HCT116 (cell line): ENCODE measurements around the gene MFN2. TPM values are rescaled to one million over a fixed set of nuclear protein-coding genes. Genes with fewer than 3 reads are reported as not detected.

Experiments used
- ATAC-seq: fragments of 200-7000 bp; cut with Tn5 transposase; 2 replicates; pipeline ENCODE4 v1.9.1; 2020; ENCODE audit warnings: mild to moderate bottlenecking, moderate library complexity
- BruUV-seq: library from RNA; stranded (reverse); fragments of 400-500 nt; replicated peaks from 2 replicates; lab custom pipeline; 2021; lab: Mats Ljungman, UMichigan
- CTCF ChIA-PET: fragments of 300-600 bp; sonication (Branson Sonifier 250); formaldehyde crosslinking; loops from one replicate; lab custom pipeline; 2021; ENCODE audit warnings: antibody characterized with exemption; lab: Charles Lee
- POLR2A ChIA-PET: fragments of 300-600, 350-600 bp; sonication (Branson Sonifier 250); formaldehyde crosslinking; loops from one replicate; lab custom pipeline; 2021; ENCODE audit warnings: antibody characterized with exemption; lab: Charles Lee
- RAD21 ChIA-PET, 2 experiments: fragments of 300-600 bp; sonication (Branson Sonifier 250); formaldehyde crosslinking; loops; one replicate each; lab custom pipeline; 2023; ENCODE audit warnings: low total read pairs in 2 of 2; ENCODE audit not compliant: uncharacterized antibody in 2 of 2, unreplicated experiment in 2 of 2, low non-redundant PET in 1 of 2; lab: Charles Lee
- DNase-seq: peaks from one replicate; pipeline ENCODE4 v3.0.0-alpha.2; 2010; ENCODE audit warnings: low read depth, low spot score
- H2AFZ ChIP-seq: fragments of 200-600 bp; shearing (Covaris generic), sonication (generic); 2 replicates; pipeline ENCODE4 v1.6.1; 2017; ENCODE audit warnings: low read depth, mixed run types, mixed read lengths, antibody characterized with exemption, low read length; ENCODE audit not compliant: poor library complexity, severe bottlenecking
- H3K27ac ChIP-seq: 2 replicates; pipeline ENCODE4 v1.5.1; 2012; ENCODE audit warnings: low read depth, low read length
- H3K27me3 ChIP-seq: fragments of 200-600 bp; sonication (generic); 2 replicates; pipeline ENCODE4 v1.6.1; 2016; ENCODE audit warnings: mixed run types, low read length, mixed read lengths; ENCODE audit not compliant: insufficient read depth
- H3K36me3 ChIP-seq, 2 experiments: fragments of 200-500 bp in 1 of 2; fragments of 200-600 bp in 1 of 2; sonication (Bioruptor generic) in 1 of 2; sonication (generic) in 1 of 2; 2 replicates each; pipeline versions ENCODE4 v1.5.1 to v1.6.1; 2014 to 2016; ENCODE audit warnings: low read length in 2 of 2, inconsistent platforms in 1 of 2, mixed read lengths in 1 of 2, mixed run types in 1 of 2; ENCODE audit not compliant: insufficient read depth in 2 of 2, control insufficient read depth in 1 of 2
- H3K4me1 ChIP-seq, 2 experiments: fragments of 200-600 bp in 1 of 2; sonication (generic) in 1 of 2; 2 replicates each; pipeline versions ENCODE4 v1.5.1 to v1.6.1; 2012 to 2017; ENCODE audit warnings: low read length in 2 of 2, inconsistent platforms in 1 of 2, mild to moderate bottlenecking in 1 of 2, mixed read lengths in 1 of 2, mixed run types in 1 of 2, moderate library complexity in 1 of 2; ENCODE audit not compliant: insufficient read depth in 2 of 2, control insufficient read depth in 1 of 2
- H3K4me2 ChIP-seq: fragments of 200-600 bp; sonication (generic); 2 replicates; pipeline ENCODE4 v1.6.1; 2017; ENCODE audit warnings: mixed run types, low read length, mixed read lengths
- H3K4me3 ChIP-seq, 2 experiments: fragments of 200-600 bp in 1 of 2; sonication (generic) in 1 of 2; replicated peaks in 1 of 2; 2 replicates each; pipeline ENCODE4 v1.5.1; 2011 to 2016; ENCODE audit warnings: low read length in 2 of 2, control low read depth in 1 of 2, low read depth in 1 of 2, mild to moderate bottlenecking in 1 of 2, mixed read lengths in 1 of 2, mixed run types in 1 of 2
- H3K79me2 ChIP-seq: fragments of 200-600 bp; sonication (generic); 2 replicates; pipeline ENCODE4 v1.6.1; 2017; ENCODE audit warnings: mild to moderate bottlenecking, mixed run types, low read length, moderate library complexity, mixed read lengths; ENCODE audit not compliant: insufficient read depth
- H3K9ac ChIP-seq: fragments of 200-600 bp; sonication (generic); 2 replicates; pipeline ENCODE4 v1.6.1; 2016; ENCODE audit warnings: low read length, mixed read lengths
- H3K9me2 ChIP-seq: fragments of 200-600 bp; sonication (generic), shearing (Covaris generic); 2 replicates; pipeline ENCODE4 v1.6.1; 2017; ENCODE audit warnings: mixed run types, mild to moderate bottlenecking, moderate library complexity; ENCODE audit not compliant: insufficient read depth
- H3K9me3 ChIP-seq, 2 experiments: fragments of 200-500 bp in 1 of 2; fragments of 200-600 bp in 1 of 2; sonication (Bioruptor generic) in 1 of 2; sonication (generic) in 1 of 2; 2 replicates each; pipeline ENCODE4 v1.6.1; 2014 to 2017; ENCODE audit warnings: low read length in 2 of 2, mixed read lengths in 2 of 2, inconsistent platforms in 1 of 2, low read depth in 1 of 2, mild to moderate bottlenecking in 1 of 2, mixed run types in 1 of 2, moderate library complexity in 1 of 2; ENCODE audit not compliant: control insufficient read depth in 1 of 2, insufficient read depth in 1 of 2
- H4K20me1 ChIP-seq: fragments of 200-600 bp; sonication (generic), shearing (Covaris generic); 2 replicates; pipeline ENCODE4 v1.6.1; 2017; ENCODE audit warnings: mixed run types, mild to moderate bottlenecking, moderate library complexity; ENCODE audit not compliant: insufficient read depth
- ATF3 ChIP-seq: IDR thresholded peaks from 2 replicates; pipeline ENCODE4 v1.6.1; 2012
- CTCF ChIP-seq, 3 experiments: fragments of 200-600 bp in 1 of 3; sonication (generic) in 1 of 3; IDR thresholded peaks in 2 of 3; conservative IDR thresholded peaks in 1 of 3; 2 replicates each; pipeline ENCODE4 v1.5.1; 2012 to 2017; ENCODE audit warnings: low read depth in 2 of 3, low read length in 2 of 3, antibody characterized with exemption in 1 of 3, borderline replicate concordance in 1 of 3, control low read depth in 1 of 3, mild to moderate bottlenecking in 1 of 3, mixed read lengths in 1 of 3, mixed run types in 1 of 3, moderate library complexity in 1 of 3; ENCODE audit not compliant: insufficient read depth in 1 of 3
- EZH2 ChIP-seq: fragments of 200-600 bp; sonication (generic); IDR thresholded peaks from 2 replicates; pipeline ENCODE4 v1.6.1; 2017; ENCODE audit warnings: antibody characterized with exemption, mixed run types
- EZH2phosphoT487 ChIP-seq: fragments of 200-600 bp; IDR thresholded peaks from 2 replicates; pipeline ENCODE4 v1.6.1; 2018; ENCODE audit warnings: antibody characterized with exemption, borderline replicate concordance
- JUND ChIP-seq: IDR thresholded peaks from 2 replicates; pipeline ENCODE4 v1.6.1; 2012
- MAX ChIP-seq: IDR thresholded peaks from 2 replicates; pipeline ENCODE4 v1.6.1; 2012
- POLR2A ChIP-seq: IDR thresholded peaks from 2 replicates; pipeline ENCODE4 v1.7.0; 2011; ENCODE audit warnings: borderline replicate concordance; ENCODE audit not compliant: insufficient read depth, insufficient read length; ENCODE audit errors: extremely low read depth
- REST ChIP-seq: IDR thresholded peaks from 2 replicates; pipeline ENCODE4 v1.6.1; 2012; ENCODE audit warnings: low read depth
- SIN3A ChIP-seq: IDR thresholded peaks from 2 replicates; pipeline ENCODE4 v1.6.1; 2012; ENCODE audit warnings: low read depth
- SP1 ChIP-seq: IDR thresholded peaks from 2 replicates; pipeline ENCODE4 v1.6.1; 2012; ENCODE audit warnings: low read depth
- SRF ChIP-seq: IDR thresholded peaks from 2 replicates; pipeline ENCODE4 v1.6.1; 2012; ENCODE audit warnings: low read depth
- YY1 ChIP-seq: IDR thresholded peaks from 2 replicates; pipeline ENCODE4 v1.6.1; 2011; ENCODE audit warnings: low read length, low read depth, moderate library complexity, mild to moderate bottlenecking; ENCODE audit not compliant: insufficient replicate concordance; ENCODE audit errors: extremely low read depth
- ZBTB33 ChIP-seq: IDR thresholded peaks from 2 replicates; pipeline ENCODE4 v1.6.1; 2011; ENCODE audit warnings: mild to moderate bottlenecking, low read length, moderate library complexity; ENCODE audit not compliant: insufficient replicate concordance; ENCODE audit errors: extremely low read depth
- ZFX ChIP-seq: fragments of 450-650 bp; IDR thresholded peaks from 2 replicates; pipeline ENCODE4 v1.6.1; 2017
- intact Hi-C: fragments of 100-400 bp; cut with micrococcal nuclease; formaldehyde crosslinking; loops from 2 replicates; pipeline ENCODE4 v1.10.0; 2022
- total RNA-seq: library from RNA; stranded (reverse); gene quantifications from one replicate; pipeline ENCODE4 v1.2.1, GENCODE V29; 2021; ENCODE audit not compliant: unreplicated experiment

The MFN2 gene
- total RNA-seq, 1 experiment from 2014 or later: 83.0 TPM

GRCh38 chr1:11961230-11961629 is 19.0 kb upstream of the MFN2 start:
- ChIA-PET CTCF (no interaction called here), RAD21 (no interaction called here), POLR2A (interaction anchor here (1.4 kb wide), 1 partner anchor 52 kb away, joined by 3 read pairs; no protein-coding TSS in a partner anchor)
- no peaks in the 10 kb centered on the region for H4K20me1 ChIP-seq
- H3K27ac ChIP-seq: no peak overlapping the region
- H3K9me3 ChIP-seq: no peaks in the 10 kb centered on the region
- intact Hi-C loops: no loop called here
- no TSS peak for BruUV-seq
- no peak overlapping the region for H3K4me2 ChIP-seq
- no peaks in the 10 kb centered on the region for H3K4me1 ChIP-seq
- no peaks in the 10 kb centered on the region for H3K9me2 ChIP-seq
- H3K36me3 ChIP-seq: peaks cover 46 to 61% of the 10 kb centered on the region in 2 experiments; a peak in 3 of 4 replicates
- no peak for DNase-seq
- TF ChIP-seq SP1: no peak
- no peak for TF ChIP-seq POLR2A
- TF ChIP-seq REST: no peak
- no peak for TF ChIP-seq EZH2
- no peak for TF ChIP-seq ATF3
- no peak for TF ChIP-seq ZFX
- TF ChIP-seq MAX: no peak
- TF ChIP-seq CTCF (IDR thresholded peaks at IDR 0.05 in 2 of 3, conservative IDR thresholded peaks at IDR 0.05 in 1 of 3; ENCODE audit: borderline replicate concordance in 1 of 3, insufficient read depth in 1 of 3, low read depth in 2 of 3, low read length in 2 of 3): no peak
- no peak for TF ChIP-seq EZH2phosphoT487
- no peak for TF ChIP-seq JUND
- no peak for TF ChIP-seq YY1
- no peak for TF ChIP-seq SRF
- TF ChIP-seq SIN3A: no peak
- TF ChIP-seq ZBTB33: no peak
- no peaks in the 10 kb centered on the region for H3K27me3 ChIP-seq
- H3K9ac ChIP-seq: no peak overlapping the region
- H2AFZ ChIP-seq: no peak overlapping the region
- ATAC-seq: no peak
- no peak overlapping the region for H3K4me3 ChIP-seq
- H3K79me2 ChIP-seq: no peaks in the 10 kb centered on the region
